C1 segment of cervical spinal cord (tissue), 14 donors: ENCODE measurements around the gene TARS1.

Experiments
- DNase-seq, 14 donors: peaks; one replicate each; lab custom pipeline; 2025; lab: John Stamatoyannopoulos, UW

The TARS1 gene

DNA sequence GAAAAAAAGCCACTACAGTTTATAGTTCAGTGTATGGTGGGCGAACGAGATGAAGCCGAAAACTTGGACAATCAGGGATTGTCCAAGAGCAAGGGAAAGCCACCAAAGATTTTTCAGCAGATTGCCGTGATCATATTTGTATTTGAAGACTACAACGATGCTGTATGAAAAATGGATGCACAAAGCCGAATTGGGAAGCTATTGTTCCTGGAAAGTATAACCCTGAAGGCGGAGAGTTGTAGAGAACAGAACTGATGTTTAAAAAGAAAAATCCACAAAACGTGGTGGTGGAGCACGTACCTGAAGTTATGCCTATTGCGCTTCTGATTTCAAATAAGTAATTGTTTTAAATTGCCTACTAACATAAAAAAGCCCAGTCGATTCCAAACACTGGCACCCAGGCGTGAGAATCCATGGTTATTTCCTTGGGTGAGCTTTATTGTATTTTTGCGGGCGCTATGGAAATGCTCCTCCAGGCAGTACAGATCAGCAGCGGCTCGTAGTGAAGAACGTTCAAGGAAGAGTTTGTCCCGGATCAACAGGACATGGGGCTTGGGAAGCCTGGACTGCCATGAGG is 772 bp upstream of the TARS1 start:
- peak in 1 of 14 donors; percentile 12 for DNase-seq

DNA sequence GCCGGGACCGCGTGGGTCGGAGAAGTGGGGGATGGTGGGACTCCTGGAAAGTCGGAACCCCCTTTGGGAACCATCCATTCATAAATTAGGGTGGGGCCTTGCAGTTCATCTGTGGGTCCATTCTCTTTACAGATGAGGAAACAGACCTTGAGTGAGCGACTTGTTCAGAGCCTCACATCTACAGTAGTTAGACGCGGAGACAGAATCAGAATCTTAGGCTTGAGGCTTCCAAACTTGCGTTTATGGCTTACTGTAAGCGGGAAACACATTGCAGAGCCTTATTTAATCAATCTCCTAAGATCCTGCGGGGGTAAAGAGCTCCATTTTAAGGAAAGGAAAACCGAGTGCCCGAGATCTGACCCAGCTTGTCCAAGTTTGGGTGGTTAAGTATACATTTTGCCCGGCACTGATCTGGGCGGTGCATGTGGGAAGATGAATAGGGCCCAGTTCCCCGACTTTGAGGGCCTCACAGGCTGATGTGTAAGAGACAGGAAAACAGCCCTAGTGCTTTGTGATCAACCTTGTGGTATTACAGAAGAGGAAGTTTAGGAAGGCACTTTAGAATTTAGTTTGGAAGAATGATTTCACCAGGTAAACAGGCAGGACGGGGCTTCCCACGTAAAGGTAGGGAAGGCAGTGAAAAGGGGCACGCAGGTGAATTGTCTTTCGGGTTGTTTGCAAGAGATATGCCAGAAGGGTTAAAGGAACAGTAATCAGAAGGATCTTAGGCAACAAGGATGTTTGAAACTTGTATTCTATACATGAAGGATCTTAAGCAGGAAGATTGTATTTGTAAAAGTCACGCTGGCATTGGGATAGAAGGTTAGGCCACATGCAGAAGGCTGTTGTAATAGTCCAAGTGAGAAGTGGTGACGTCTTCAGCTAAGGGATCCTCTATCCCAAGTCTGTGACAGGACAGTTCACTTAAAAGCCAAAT is 744 bp downstream of the TARS1 start:
- peak in 9 of 14 donors; percentile 28 to 64 (median 48) for DNase-seq

DNA sequence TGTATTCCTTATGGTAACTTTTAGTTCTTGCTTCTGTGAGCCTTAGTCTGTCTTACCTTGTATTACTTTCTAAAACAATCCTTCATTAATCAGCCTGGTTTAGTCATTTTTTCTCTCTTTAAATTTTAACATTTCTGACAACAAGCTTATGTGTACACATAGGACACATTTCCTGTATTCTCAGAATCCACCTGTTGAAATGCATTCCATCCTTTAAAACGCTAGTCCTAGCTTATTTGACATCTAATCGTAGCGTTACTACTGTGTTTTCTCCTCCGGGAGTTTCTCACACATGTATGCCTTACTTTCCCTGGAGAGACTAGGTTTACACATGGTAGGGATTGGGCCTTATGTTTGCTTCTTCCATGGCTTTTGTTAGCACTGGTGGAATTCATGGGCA is 3.8 kb downstream of the TARS1 start:
- DNase-seq: no peak

DNA sequence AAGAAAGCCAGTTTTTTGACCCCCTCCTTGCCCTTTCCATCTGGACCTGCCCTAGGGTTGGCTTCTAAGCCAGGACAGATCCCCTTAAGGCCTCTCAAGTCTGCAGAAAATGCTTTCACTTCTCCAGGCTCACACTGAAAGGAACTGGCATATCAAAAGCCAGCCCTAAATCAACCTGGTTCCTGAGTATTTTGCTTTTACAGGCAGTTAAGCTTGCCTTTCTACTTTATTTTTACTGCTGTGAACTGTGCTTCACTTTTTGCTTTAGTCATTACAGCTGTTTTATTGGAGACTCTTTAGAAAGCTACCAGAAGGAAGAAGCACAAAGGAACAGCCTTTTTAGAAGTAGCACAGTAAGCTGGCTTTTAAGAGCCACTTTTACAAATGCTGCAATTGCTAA is 5.0 kb downstream of the TARS1 start:
- DNase-seq: no peak

DNA sequence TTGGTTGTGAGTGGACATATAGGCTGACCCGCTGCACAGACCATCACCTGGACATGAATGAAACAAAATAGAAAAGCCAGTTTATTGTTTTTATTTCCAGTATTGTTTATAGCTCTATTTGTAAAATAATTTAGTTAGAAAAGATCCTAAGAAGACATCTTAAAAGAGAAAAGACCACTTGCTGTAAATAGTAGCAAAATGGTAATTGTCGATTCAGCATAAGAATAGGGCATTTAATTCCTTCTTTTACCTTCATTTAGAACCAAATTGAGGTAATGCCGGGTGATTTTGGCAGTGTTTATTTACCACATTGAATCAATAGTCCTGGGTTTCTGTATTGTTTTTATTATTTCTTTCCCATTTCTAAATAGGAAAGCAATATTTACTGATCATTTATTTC is 7.4 kb downstream of the TARS1 start:
- DNase-seq: no peak

DNA sequence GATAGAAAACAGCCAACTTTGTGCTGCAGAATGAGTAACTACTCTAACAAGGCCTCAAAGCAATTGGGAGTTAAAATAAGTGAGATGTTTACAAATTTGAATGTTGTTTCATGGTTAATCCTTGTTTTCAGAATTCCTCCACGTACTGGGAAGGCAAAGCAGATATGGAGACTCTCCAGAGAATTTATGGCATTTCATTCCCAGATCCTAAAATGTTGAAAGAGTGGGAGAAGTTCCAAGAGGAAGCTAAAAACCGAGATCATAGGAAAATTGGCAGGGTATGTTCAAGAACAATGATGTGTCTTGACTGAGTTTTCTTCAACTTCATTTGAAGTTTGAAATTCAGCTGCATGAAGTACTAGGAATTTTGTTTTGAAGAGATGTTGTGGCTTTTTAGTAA is 16.4 kb downstream of the TARS1 start:
- DNase-seq: no peak

DNA sequence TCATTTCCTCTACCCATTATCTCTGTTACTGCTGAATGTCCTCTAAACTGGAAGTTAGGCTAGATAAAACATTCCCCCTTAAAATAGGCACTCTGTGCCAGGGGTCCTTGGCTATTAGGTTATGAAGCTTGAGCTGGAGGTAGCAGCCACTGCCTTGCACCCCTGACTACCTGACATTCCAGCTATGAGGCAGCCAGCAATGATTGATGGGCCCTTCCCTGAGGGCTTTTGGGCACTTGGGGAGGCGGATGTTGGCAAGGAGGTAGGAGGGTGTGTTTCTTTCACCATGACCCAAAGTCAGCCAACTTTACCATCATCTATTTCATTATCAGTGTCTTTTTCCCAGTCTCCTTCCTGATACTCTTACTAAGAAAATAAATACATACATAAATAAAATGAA is 17.1 kb downstream of the TARS1 start:
- no peak for DNase-seq

DNA sequence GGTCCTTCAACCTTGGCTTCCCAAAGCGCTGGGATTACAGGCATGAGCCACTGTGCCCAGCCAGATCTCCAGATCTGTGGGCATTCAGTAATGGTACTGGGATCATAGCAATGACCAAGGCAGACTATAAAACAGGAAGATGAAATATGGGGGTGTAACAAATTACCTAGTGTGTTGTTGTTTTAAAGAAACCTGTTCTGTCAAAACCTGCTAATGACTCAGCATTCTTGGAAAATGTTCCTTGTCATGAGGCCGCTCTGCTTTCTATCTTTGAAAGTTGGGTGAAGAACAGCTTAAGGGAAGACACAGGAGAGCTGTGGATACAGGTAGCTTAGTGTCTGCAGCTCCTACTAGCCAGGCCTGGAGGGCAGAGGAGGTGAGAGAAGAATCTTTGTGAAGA is 19.4 kb downstream of the TARS1 start:
- DNase-seq: no peak

DNA sequence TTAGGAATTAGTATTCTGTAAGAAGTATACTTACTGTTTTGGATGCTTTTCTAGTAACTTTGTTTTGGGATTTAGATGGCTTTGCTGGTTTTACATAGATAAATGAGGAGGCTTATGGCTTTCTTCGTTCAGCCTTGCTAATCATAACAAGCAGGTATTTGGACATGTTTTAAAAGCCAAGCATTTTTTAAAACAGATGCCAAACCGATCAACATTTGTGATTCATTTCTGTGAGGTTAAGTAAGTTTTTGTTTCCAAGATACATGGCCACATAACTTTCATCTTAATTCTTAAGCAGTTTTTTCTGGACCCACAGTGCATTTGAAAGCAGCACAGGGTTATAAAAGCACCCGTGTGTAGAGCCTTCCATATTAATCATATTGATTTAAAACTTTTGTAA is 21.7 kb downstream of the TARS1 start:
- no peak for DNase-seq

DNA sequence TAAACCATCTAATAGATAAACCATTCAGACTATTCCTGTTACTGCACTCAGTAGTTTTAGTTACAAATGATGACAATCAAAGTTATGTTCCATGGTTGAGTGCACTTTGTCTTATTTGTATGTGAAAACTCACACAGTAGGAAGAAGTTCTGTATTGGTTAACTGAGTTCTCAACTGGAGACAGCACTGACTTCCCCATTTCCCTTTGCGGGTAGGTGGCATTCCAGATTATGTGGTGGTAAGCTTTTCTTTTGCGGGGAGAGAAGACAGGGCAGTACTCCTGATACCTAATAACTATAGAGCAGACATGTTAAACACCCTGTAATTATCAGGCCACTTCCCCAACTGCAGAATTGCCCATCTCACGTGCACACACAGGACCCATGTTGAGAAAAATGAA is 24.4 kb downstream of the TARS1 start:
- DNase-seq: no peak

DNA sequence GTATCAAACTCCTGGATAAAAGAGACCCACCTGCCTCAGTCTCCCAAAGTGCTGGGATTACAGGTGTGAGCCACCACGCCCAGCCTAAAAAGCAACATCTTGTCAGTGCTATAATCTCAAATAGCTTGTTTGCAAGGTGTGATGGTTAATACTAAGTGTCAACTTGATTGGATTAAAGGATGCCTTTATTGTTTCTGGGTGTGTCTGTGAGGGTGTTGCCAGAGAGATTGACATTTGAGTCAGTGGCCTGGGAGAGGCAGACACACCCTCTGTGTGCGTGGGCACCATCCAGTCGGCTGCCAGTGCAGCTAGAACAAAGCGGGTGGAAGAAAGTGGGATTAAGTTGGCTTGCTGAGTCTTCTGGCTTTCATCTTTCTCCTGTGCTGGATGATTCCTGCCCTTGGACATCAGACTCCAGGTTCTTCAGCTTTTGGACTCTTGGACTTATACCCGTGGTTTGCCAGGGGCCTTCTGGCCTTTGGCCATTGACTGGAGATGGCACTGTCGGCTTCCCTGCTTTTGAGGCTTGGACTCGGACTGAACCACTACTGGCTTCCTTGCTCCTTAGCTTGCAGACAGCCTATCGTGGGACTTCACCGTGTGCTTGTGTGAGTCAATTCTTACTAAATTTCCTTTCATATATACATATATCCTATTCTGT is 28.1 kb downstream of the TARS1 start:
- peak in 1 of 14 donors; percentile 3 for DNase-seq

DNA sequence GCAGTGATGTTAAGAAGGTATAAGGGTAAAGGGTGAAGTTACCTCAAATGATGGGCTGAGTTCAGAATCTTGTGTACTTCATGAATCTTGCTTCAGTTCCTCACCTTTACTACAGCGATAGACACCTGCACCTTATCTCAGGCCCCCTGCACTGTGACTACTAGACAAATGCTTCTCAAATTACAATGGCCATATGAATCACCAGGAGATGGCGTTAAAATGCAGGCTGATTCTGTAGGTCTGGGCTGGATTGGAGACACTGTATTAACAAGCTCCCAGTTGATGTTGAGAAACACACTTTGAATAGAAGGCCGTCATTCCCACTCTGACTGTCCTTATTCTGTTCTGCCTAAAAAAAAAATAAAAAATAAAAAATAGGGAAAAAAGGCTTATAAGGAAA is 29.8 kb downstream of the TARS1 start:
- DNase-seq: peak in 1 of 14 donors; percentile 3

DNA sequence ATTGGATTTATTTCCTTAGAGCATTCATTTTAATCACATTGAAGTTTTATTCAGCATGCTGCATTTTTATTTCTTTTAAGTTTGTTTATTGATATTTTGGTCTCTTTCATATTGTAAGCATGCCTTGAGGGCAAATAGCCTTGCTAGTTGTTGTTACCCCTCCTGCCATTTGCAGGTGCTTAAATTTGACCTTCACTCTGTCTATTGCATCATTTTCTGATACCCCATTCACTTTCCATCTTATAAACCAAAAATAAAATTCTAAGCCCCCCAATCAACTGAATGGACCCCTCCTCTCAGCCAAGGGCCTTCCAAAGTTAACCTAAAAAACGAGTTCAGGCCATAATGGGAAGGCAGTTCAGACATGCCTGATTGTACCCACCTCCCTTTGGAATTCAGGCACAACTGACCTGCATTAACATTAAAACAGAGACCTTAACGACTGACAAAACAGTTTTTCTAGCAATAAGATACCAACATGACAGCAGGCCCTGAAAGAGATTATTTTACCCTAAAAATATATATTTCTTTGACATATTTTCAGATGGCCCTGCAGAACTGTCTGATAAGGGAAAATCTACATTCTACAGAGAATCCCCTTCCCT is 32.1 kb downstream of the TARS1 start:
- DNase-seq: no peak

DNA sequence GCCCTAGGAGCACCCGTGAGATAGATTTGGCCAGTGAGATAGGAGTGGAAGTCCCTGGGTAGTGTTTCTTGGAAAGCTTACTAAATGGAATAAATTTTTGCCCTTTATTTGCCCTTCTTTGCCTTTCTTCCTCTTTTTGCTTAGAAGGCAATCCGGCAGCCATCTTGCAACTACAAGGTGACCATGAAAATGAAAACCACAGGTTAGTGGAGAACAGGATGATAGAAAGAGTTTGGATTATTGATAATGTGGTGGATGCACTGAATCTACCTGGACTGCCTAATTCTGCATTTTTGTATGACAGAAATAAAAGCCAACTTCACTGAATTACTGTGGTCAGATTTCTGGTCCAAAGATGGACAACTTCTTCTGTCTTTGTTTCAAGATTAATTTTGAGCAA is 33.2 kb downstream of the TARS1 start:
- no peak for DNase-seq

DNA sequence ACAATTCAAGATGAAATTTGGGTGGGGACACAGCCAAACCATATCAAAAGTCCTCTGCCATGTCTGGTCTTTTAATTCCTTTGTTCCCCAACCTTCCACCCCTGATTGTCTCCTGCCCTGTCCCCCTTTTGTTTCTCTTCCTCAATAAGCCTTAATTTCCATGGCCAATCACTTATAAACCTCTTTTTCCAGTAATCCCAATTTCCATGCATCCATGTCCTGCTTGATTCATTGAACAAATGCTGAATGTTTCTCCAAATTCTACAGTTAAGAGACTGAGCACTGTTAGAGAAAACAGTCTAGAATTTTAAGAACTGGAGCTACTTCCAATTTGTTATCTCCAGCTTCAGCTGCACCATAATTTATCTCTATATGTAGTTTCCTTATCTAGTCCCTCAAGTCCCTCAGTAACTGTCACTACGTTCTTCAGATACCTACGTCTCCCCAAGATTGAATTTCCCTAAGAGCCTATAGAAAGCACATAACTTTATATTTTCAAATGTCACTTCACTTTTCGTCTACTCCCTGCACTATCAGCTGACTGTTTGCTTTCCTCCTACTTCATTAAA is 34.2 kb downstream of the TARS1 start:
- no peak for DNase-seq

DNA sequence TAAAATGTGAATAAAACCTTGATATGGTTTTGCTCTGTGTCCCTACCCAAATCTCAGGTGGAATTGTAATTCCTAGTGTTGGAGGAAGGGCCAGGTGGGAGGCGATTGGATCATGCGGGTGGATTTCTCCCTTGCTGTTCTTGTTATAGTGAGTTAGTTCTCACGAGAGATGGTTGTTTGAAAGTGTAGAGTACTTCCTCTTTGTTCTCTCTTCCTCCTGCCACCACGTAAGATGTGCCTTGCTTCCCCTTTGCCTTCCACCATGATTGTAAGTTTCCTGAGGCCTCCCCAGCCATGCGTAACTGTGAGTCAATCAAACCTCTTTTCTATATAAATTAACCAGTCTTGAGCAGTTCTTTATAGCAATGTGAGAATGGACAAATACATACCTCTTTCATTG is 34.9 kb downstream of the TARS1 start:
- DNase-seq: no peak

DNA sequence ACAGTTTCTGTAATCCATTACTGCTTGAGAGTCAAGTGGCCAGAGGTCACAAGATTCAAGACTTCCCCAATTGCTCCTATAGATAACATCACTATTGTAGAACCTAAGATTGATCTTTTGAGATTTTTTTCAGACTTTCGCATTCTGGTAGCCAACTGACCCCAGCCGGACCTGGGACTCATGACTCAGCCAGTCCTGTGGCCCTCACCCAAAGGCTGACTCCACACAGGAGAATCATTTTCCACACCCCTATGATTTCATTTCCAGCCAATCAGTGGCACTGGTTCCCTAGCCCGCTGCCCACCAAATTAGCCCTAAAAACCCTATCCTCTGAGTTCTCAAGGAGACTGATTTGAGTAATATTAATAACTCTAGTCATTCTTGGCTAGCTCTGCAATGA is 36.2 kb downstream of the TARS1 start:
- DNase-seq: peak in 1 of 14 donors; percentile 13

DNA sequence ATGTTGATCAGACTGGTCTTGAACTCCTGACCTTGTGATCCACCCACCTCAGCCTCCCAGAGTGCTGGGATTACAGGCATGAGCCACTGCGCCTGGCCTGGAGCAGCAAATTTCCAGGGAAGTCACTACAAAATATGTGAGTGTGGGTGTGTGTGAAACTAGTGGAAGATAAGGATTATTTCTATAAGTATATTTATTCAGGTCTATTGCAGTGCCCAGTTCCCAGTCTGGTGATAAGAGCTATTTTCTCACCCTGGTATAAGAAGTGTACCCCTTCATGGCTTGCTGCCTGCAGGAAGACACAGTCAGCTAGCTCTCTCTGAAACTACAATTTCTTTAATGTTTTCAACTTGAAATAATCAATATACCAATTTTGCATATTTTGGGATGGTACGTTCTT is 37.1 kb downstream of the TARS1 start:
- no peak for DNase-seq

DNA sequence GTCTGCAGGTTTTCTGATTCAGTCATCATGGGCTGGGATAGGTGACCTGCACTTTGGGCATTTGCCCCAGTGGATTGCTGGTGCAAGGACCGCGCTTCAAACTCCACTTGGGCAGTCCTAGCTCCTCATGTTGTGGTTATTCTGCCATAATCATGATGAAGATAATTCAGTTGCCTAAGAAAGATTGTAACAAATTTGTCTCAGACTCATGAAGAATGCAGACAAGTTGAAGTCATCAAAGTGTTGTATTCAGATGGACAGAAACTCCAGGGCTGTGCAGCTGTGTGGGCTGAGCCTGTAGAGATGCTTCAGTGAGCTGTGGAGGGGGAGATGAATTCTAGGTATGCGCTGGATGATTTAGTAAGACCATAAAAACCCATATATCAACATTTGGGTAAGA is 38.5 kb downstream of the TARS1 start:
- DNase-seq: no peak

DNA sequence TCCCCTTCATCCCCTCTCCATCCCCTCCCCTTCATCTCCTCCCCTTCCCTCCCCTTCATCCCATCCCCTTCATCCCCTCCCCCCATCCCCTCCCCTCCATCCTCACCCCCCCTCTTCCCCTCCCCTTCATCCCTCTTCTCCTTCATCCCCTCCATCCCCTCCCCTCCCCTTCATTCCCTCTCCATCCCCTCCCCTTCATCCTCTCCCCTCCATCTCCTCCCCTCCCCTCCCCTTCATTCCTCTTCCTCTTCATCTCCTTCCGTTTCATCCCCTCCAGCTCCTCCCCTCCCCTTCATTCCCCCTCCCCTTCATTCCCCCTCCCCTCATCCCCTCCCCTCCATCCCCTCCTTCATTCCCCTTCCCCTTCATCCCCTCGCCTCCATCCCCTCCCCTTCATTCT is 40.1 kb downstream of the TARS1 start:
- no peak for DNase-seq

DNA sequence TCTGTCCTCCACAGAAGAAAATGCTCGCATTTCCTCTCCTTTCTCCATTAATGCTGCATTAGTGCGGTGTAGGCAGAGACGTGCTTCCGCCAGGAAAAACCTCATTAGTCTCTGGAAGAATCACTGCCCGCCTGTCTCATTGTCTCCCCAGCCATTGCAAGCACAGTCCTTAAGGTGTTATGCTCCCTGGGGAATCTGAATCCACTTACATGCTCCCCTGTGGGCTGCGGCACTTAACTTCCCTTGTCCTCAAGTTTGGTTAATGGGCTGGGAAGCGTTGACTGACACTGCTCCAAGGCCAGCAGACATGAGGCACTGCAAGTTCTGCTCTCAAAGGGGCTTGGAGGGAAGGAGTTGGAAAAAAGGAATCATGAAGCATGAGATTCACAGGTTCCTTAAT is 41.6 kb downstream of the TARS1 start:
- no peak for DNase-seq

DNA sequence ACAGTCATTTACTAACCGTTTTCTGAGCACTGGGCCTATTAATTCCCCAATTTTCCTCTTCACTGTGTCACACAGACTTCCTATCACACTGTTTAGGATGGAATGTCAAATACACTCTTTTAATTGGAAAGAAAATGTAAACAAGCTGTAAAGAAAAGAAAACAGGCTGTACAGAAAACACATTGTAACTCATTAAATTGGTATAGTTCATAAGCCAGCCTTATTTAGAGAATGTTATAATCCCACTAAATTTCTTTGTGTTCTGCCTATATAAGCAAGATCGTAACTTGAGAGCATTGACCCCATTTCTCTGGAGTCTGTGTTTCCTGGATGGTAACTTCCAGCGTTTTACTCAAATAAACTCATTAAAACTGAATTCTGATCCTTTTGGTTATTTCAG is 46.5 kb downstream of the TARS1 start:
- DNase-seq: no peak
